Activated naive CD8-positive, alpha-beta T cell (primary cell): ENCODE measurements around the gene XRCC5.

ENCODE experiments used
- H3K27ac Mint-ChIP-seq: one replicate; pipeline ENCODE4 v1.8.0; 2021; ENCODE audit warnings: mixed read lengths
- H3K27me3 Mint-ChIP-seq: one replicate; pipeline ENCODE4 v1.8.0; 2021; ENCODE audit warnings: mixed read lengths
- H3K36me3 Mint-ChIP-seq: one replicate; pipeline ENCODE4 v1.8.0; 2021; ENCODE audit warnings: mixed read lengths
- H3K4me1 Mint-ChIP-seq: one replicate; pipeline ENCODE4 v1.8.0; 2021; ENCODE audit warnings: low read depth, mixed read lengths
- H3K4me3 Mint-ChIP-seq: one replicate; pipeline ENCODE4 v1.8.0; 2021; ENCODE audit warnings: mild to moderate bottlenecking, mixed read lengths
- H3K9me3 Mint-ChIP-seq: one replicate; pipeline ENCODE4 v1.8.0; 2021; ENCODE audit warnings: low read depth, mixed read lengths

Gene XRCC5

DNA sequence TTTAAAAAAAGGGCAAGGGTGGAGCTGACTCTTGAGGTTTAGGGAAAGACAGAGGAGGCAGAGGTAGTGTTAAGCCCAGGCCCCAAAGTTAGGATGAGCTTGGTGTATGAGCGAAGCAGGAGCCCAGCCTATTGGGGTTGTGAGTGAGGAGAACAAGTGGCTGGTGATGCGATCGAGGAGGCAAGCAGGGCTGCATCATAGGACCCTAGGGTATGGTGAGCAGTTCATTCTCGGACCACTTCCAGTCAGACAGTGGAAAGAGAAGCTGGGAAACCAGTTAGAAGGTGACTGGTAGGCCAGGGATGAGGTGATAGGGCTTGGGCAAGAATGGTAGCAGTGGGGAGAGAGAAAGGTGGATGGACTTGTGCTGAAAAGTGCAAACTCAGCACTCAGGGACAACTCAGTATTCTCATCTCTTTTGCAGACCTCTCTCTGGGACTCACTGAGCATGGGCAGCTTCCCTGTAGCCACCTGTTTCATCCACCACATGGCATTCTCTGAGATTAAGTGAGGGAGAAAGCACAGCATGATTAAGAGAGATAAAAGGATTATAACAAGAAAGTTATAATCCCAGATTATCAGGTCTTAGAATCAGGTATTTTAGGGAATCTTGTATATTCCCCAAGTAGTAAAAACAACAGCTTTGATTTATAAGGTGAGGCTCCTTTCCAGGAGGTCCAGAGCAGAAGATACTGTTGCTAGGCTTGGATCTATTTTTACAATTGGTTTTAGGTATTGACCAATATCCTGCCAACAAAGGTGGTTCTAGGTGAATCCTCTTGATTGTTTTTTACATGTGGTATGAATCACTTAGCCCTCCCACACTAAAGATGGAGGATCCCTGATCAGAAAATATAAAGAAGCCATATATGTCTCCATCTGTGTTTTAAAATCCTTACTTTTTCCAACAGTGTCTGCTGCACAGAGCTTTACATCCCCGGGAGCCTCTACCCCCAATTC is 38.3 kb downstream of the XRCC5 start:
- peaks cover 35% of the 10 kb centered on the region for H3K4me1 Mint-ChIP-seq
- no peak overlapping the region for H3K4me3 Mint-ChIP-seq
- no peaks in the 10 kb centered on the region for H3K9me3 Mint-ChIP-seq
- peaks cover 6% of the 10 kb centered on the region for H3K36me3 Mint-ChIP-seq
- peak overlapping the region; percentile 72 for H3K27ac Mint-ChIP-seq
- no peaks in the 10 kb centered on the region for H3K27me3 Mint-ChIP-seq

GRCh38 chr2:216148983-216149382 is 39.8 kb downstream of the XRCC5 start:
- no peak overlapping the region for H3K27ac Mint-ChIP-seq
- no peaks in the 10 kb centered on the region for H3K9me3 Mint-ChIP-seq

DNA sequence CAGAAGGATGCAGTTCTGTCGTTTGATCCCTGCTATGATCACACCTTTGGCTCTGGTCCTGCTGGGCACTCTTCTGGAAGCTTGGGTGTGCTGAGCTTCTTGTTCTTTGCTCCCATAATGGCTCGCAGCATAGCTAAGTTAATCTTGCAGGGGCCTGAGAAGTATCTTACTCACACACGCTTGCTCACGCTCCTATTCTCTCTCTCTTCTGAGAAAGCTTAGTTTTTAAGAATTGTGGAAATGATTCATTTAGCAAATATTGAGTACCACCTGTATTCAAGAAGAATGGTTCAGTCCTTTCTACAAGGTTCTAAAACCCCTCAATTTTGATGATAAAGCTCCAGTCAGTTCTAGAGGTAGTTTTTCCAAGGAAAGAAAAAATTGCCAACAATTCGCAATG is 40.6 kb downstream of the XRCC5 start:
- Mint-ChIP-seq H3K9me3 (no peaks in the 10 kb centered on the region), H3K4me3 (no peak overlapping the region), H3K36me3 (peaks cover 16% of the 10 kb centered on the region), H3K27me3 (no peaks in the 10 kb centered on the region), H3K27ac (peak overlapping the region; percentile 18), H3K4me1 (peaks cover 41% of the 10 kb centered on the region)

More at GRCh38 chr2:216148983-216149382, 39.8 kb downstream of the XRCC5 start:
- no peak overlapping the region for H3K4me3 Mint-ChIP-seq
- no peaks in the 10 kb centered on the region for H3K27me3 Mint-ChIP-seq
- H3K36me3 Mint-ChIP-seq: peaks cover 14% of the 10 kb centered on the region
- H3K4me1 Mint-ChIP-seq: peaks cover 41% of the 10 kb centered on the region

GRCh38 chr2:216151313-216152025 is 42.3 kb downstream of the XRCC5 start:
- H3K27me3 Mint-ChIP-seq: no peaks in the 10 kb centered on the region
- peaks cover 41% of the 10 kb centered on the region for H3K4me1 Mint-ChIP-seq
- H3K4me3 Mint-ChIP-seq: no peak overlapping the region
- no peaks in the 10 kb centered on the region for H3K9me3 Mint-ChIP-seq
- peaks cover 19% of the 10 kb centered on the region for H3K36me3 Mint-ChIP-seq
- peak overlapping the region; percentile 73 for H3K27ac Mint-ChIP-seq

- H3K27me3 Mint-ChIP-seq: no peaks in the 10 kb centered on the region
- peaks cover 16% of the 10 kb centered on the region for H3K36me3 Mint-ChIP-seq
- no peaks in the 10 kb centered on the region for H3K9me3 Mint-ChIP-seq
- H3K4me3 Mint-ChIP-seq: no peak overlapping the region
- no peak overlapping the region for H3K27ac Mint-ChIP-seq
- peaks cover 42% of the 10 kb centered on the region for H3K4me1 Mint-ChIP-seq
Measured at GRCh38 chr2:216155954-216156353, 46.8 kb downstream of the XRCC5 start.

DNA sequence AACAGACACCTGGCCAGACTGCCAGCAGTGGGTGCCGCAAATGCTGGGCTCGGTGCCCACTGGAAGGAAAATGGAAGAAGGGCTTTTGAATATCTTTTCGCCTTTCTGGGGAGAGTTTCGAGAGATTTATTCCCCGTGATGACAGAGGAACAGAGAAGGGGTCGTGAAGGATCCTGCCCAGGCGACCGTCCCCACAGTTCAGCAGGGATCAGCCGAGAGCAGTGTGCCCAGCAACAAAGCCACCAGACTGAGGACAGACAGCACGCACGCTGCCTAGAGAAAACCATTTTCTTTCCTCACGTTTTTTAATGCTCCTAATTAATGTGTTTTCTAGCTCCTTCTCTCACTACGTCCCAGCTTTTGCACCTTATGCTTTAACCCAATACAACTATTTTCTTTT is 47.7 kb downstream of the XRCC5 start:
- no peak overlapping the region for H3K4me3 Mint-ChIP-seq
- no peak overlapping the region for H3K27ac Mint-ChIP-seq
- H3K9me3 Mint-ChIP-seq: no peaks in the 10 kb centered on the region
- no peaks in the 10 kb centered on the region for H3K27me3 Mint-ChIP-seq
- H3K4me1 Mint-ChIP-seq: peaks cover 42% of the 10 kb centered on the region
- H3K36me3 Mint-ChIP-seq: peaks cover 16% of the 10 kb centered on the region

DNA sequence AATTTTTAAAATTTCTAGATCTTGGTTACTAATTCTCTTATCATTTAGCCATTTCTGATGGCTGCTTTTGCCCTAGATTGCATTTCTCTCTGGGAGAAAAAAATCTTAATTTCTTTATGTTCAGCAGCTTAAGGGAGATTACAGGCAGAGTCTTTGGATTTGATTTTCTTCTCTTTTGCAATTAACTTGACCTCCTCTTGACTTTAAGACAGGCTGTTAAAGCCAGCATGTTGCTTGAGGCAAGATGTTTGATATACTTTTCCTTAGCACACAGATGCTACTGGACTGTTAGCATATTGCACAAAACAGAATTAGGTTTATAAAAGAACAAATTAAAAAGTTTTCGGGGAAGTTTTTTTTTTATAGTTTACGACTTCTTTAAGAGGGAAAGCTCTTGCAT is 50.0 kb downstream of the XRCC5 start:
- no peak overlapping the region for H3K4me3 Mint-ChIP-seq
- peaks cover 31% of the 10 kb centered on the region for H3K4me1 Mint-ChIP-seq
- no peak overlapping the region for H3K27ac Mint-ChIP-seq
- H3K36me3 Mint-ChIP-seq: peaks cover 8% of the 10 kb centered on the region
- no peaks in the 10 kb centered on the region for H3K9me3 Mint-ChIP-seq
- H3K27me3 Mint-ChIP-seq: no peaks in the 10 kb centered on the region

GRCh38 chr2:216159646-216160045 is 50.5 kb downstream of the XRCC5 start:
- H3K9me3 Mint-ChIP-seq: no peaks in the 10 kb centered on the region
- no peaks in the 10 kb centered on the region for H3K27me3 Mint-ChIP-seq
- peak overlapping the region; percentile 41 for H3K27ac Mint-ChIP-seq
- peaks cover 33% of the 10 kb centered on the region for H3K4me1 Mint-ChIP-seq
- H3K36me3 Mint-ChIP-seq: peaks cover 6% of the 10 kb centered on the region
- no peak overlapping the region for H3K4me3 Mint-ChIP-seq

GRCh38 chr2:216160786-216161185 is 51.6 kb downstream of the XRCC5 start:
- Mint-ChIP-seq H3K36me3 (peaks cover 3% of the 10 kb centered on the region), H3K4me1 (peaks cover 38% of the 10 kb centered on the region), H3K27ac (no peak overlapping the region), H3K4me3 (no peak overlapping the region), H3K27me3 (no peaks in the 10 kb centered on the region), H3K9me3 (no peaks in the 10 kb centered on the region)

GRCh38 chr2:216161967-216162366 is 52.8 kb downstream of the XRCC5 start:
- Mint-ChIP-seq H3K27ac (peak overlapping the region; percentile 7), H3K4me3 (no peak overlapping the region), H3K36me3 (peaks cover 3% of the 10 kb centered on the region), H3K27me3 (no peaks in the 10 kb centered on the region), H3K4me1 (peaks cover 45% of the 10 kb centered on the region), H3K9me3 (no peaks in the 10 kb centered on the region)

DNA sequence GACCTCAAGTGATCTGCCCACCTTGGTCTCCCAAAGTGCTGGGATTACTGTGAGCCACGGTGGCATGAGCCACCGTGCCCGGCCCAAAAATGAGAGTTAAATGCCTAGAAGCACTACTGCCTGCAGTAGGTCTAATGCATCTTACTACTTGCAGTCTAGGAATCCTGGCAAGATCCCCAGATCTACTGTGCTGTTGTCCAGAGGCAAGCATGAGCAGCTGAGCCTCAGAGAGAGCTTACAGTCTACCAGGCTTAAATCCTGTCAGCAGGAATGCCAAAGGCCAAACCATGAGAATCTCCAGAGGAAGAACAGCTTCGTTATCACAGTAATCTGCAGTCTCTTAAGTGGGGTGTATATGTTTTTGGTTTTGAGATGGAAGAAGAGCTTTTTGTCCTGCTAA is 54.4 kb downstream of the XRCC5 start:
- H3K4me1 Mint-ChIP-seq: peaks cover 48% of the 10 kb centered on the region
- peaks cover 4% of the 10 kb centered on the region for H3K36me3 Mint-ChIP-seq
- no peaks in the 10 kb centered on the region for H3K27me3 Mint-ChIP-seq
- H3K27ac Mint-ChIP-seq: no peak overlapping the region
- no peaks in the 10 kb centered on the region for H3K9me3 Mint-ChIP-seq
- H3K4me3 Mint-ChIP-seq: no peak overlapping the region

GRCh38 chr2:216164087-216164486 is 54.9 kb downstream of the XRCC5 start:
- peaks cover 52% of the 10 kb centered on the region for H3K4me1 Mint-ChIP-seq
- H3K36me3 Mint-ChIP-seq: peaks cover 9% of the 10 kb centered on the region
- H3K27me3 Mint-ChIP-seq: no peaks in the 10 kb centered on the region
- H3K4me3 Mint-ChIP-seq: no peak overlapping the region
- no peaks in the 10 kb centered on the region for H3K9me3 Mint-ChIP-seq
- H3K27ac Mint-ChIP-seq: no peak overlapping the region

GRCh38 chr2:216164576-216164975 is 55.4 kb downstream of the XRCC5 start:
- Mint-ChIP-seq H3K9me3 (no peaks in the 10 kb centered on the region), H3K27me3 (no peaks in the 10 kb centered on the region), H3K27ac (peak overlapping the region; percentile 61), H3K4me3 (no peak overlapping the region), H3K4me1 (peaks cover 53% of the 10 kb centered on the region), H3K36me3 (peaks cover 9% of the 10 kb centered on the region)

- Mint-ChIP-seq H3K9me3 (no peaks in the 10 kb centered on the region), H3K27me3 (no peaks in the 10 kb centered on the region), H3K27ac (no peak overlapping the region), H3K4me1 (peaks cover 59% of the 10 kb centered on the region), H3K36me3 (peaks cover 9% of the 10 kb centered on the region), H3K4me3 (no peak overlapping the region)
Measured at GRCh38 chr2:216165711-216166110, 56.6 kb downstream of the XRCC5 start.

DNA sequence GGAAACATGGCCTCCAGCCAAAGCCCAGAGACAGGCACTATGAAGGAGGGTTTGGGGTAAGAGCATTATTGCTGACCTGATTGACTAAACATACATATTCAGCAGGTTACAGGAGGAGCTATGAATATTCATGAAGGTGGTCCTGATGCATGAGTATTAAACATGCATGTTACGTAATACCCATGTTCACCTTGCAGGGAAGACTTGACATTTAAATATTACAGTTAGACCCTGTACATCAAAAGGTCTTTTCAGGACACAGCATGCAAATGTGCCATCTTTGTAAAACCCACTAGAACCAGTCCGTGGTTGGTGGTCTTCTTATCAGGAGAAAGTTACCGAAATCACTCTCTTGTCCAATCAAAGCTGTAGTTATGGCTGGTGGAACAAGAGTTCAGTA is 59.9 kb downstream of the XRCC5 start:
- H3K9me3 Mint-ChIP-seq: no peaks in the 10 kb centered on the region
- no peak overlapping the region for H3K4me3 Mint-ChIP-seq
- peaks cover 69% of the 10 kb centered on the region for H3K4me1 Mint-ChIP-seq
- peaks cover 19% of the 10 kb centered on the region for H3K36me3 Mint-ChIP-seq
- no peaks in the 10 kb centered on the region for H3K27me3 Mint-ChIP-seq
- H3K27ac Mint-ChIP-seq: no peak overlapping the region
